ENCODE measurements around the gene MALAT1. TPM values are rescaled to one million over a fixed set of nuclear protein-coding genes. Genes with fewer than 3 reads are reported as not detected.

Gene MALAT1
- total and polyA plus RNA-seq, 2 of the 13 experiments (the other 11 are each of a cell fraction or from before 2014, with no cell fraction given): 143 to 1,237 TPM

- TF ChIP-seq, protein P1, sequence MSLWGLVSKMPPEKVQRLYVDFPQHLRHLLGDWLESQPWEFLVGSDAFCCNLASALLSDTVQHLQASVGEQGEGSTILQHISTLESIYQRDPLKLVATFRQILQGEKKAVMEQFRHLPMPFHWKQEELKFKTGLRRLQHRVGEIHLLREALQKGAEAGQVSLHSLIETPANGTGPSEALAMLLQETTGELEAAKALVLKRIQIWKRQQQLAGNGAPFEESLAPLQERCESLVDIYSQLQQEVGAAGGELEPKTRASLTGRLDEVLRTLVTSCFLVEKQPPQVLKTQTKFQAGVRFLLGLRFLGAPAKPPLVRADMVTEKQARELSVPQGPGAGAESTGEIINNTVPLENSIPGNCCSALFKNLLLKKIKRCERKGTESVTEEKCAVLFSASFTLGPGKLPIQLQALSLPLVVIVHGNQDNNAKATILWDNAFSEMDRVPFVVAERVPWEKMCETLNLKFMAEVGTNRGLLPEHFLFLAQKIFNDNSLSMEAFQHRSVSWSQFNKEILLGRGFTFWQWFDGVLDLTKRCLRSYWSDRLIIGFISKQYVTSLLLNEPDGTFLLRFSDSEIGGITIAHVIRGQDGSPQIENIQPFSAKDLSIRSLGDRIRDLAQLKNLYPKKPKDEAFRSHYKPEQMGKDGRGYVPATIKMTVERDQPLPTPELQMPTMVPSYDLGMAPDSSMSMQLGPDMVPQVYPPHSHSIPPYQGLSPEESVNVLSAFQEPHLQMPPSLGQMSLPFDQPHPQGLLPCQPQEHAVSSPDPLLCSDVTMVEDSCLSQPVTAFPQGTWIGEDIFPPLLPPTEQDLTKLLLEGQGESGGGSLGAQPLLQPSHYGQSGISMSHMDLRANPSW (CRISPR knock-in tag; IDR thresholded peaks at IDR 0.05; ENCODE audit: borderline replicate concordance): no peak
- TF ChIP-seq ZNF644 (CRISPR knock-in tag; IDR thresholded peaks at IDR 0.05; ENCODE audit: low read depth) (no peak), RBFOX2 (IDR thresholded peaks at IDR 0.05; ENCODE audit: low read depth, low read length) (no peak), ZNF484 (CRISPR knock-in tag; IDR thresholded peaks at IDR 0.05; ENCODE audit: borderline replicate concordance, low read depth) (no peak), REPIN1 (CRISPR knock-in tag; IDR thresholded peaks at IDR 0.05; ENCODE audit: borderline replicate concordance, low read depth) (no peak), ZNF230 (CRISPR knock-in tag; IDR thresholded peaks at IDR 0.05) (no peak), ZNF232 (CRISPR knock-in tag; IDR thresholded peaks at IDR 0.05; ENCODE audit: borderline replicate concordance) (no peak), KDM2A (CRISPR knock-in tag; IDR thresholded peaks at IDR 0.05; ENCODE audit: borderline replicate concordance, low read depth) (0 out of 2 replicates have a peak, but pooled peaks have one; percentile 1), TFDP1 (CRISPR knock-in tag; IDR thresholded peaks at IDR 0.05; ENCODE audit: borderline replicate concordance) (no peak), ZHX1 (CRISPR knock-in tag; IDR thresholded peaks at IDR 0.05; ENCODE audit: low read depth) (no peak), GATAD1 (CRISPR knock-in tag; IDR thresholded peaks at IDR 0.05) (no peak), EED (CRISPR knock-in tag; IDR thresholded peaks at IDR 0.05) (no peak), ZMYM3 (CRISPR knock-in tag; IDR thresholded peaks at IDR 0.05) (no peak), ZNF446 (CRISPR knock-in tag; IDR thresholded peaks at IDR 0.05) (no peak; the same call in 1 of the 2 replicates), KLF9 (CRISPR knock-in tag; IDR thresholded peaks at IDR 0.05; ENCODE audit: low read depth) (no peak), GLMP (CRISPR knock-in tag; IDR thresholded peaks at IDR 0.05; ENCODE audit: borderline replicate concordance) (no peak), MAX (IDR thresholded peaks at IDR 0.05) (0 out of 2 replicates have a peak, but pooled peaks have one; percentile 9), ZNF414 (CRISPR knock-in tag; IDR thresholded peaks at IDR 0.05) (peak; percentile 19; the same call in 1 of the 2 replicates)
These were observed 661 bp upstream of the MALAT1 start (continued) for GRCh38 chr11:65498042-65498726.

All from HepG2 (cell line).